Adipose tissue (tissue), 3 donors: Measurements from ENCODE around the gene MTARC2. TPM values are rescaled to one million over a fixed set of nuclear protein-coding genes. Genes with fewer than 3 reads are reported as not detected.

Experiments
- polyA plus RNA-seq, 3 donors: library from polyadenylated mRNA; stranded (reverse); fragments of 200-250 nt; gene quantifications; one replicate each; pipeline ENCODE4 v1.2.3, GENCODE V29; 2013
- donor health status: healthy with polysubstance abuse.
- donor health status: Bipolar disorder and iron deficiency.
- donor health status: healthy.

The MTARC2 gene
- polyA plus RNA-seq, 3 donors, result 15.4 to 35.0 (median 20.8) TPM

Other genes with a start within 250 kb of the MTARC2 start
- gene MARK1, start 220.2 kb upstream of the MTARC2 start, polyA plus RNA-seq, result 1 to 10 TPM in 2 of 3 donors, under 1 TPM in 1; 0.67 to 8.2 (median 3.8) TPM
- 10 to 100 TPM; 12.3 to 38.3 (median 33.2) TPM for gene C1orf115, start 58.0 kb upstream of the MTARC2 start, polyA plus RNA-seq
- gene MTARC1, start 38.6 kb downstream of the MTARC2 start, polyA plus RNA-seq, result 100 to 1,000 TPM in 2 of 3 donors, 10 to 100 TPM in 1; 18.2 to 325 (median 136) TPM
- 10 to 100 TPM in 2 of 3 donors, 1 to 10 TPM in 1; 2.2 to 38.4 (median 21.1) TPM for gene HLX, start 131.1 kb downstream of the MTARC2 start, polyA plus RNA-seq